ENCODE results near the gene SFXN2.

SFXN2 gene

GRCh38 chr10:102779680-102780526 lies 65.5 kb downstream of the SFXN2 start:
- peaks cover 83% of the 10 kb centered on the region for H3K4me1 ChIP-seq (ENCODE audit: control insufficient read depth, insufficient read depth, low read length)
- H3K4me3 ChIP-seq (ENCODE audit: low read length in 2 of 2) = no peak overlapping the region
- peak overlapping the region; percentile 93 for H3K27ac ChIP-seq (ENCODE audit: low read length)
- H3K27me3 ChIP-seq (ENCODE audit: control insufficient read depth in 1 of 2, insufficient read depth in 2 of 2, low read length in 2 of 2) = no peaks in the 10 kb centered on the region
- no peak overlapping the region for H3K9ac ChIP-seq (ENCODE audit: low read length in 2 of 2)
- no peaks in the 10 kb centered on the region for H3K9me3 ChIP-seq (ENCODE audit: control insufficient read depth in 2 of 2, low read length in 2 of 2)
- H3K36me3 ChIP-seq (ENCODE audit: control insufficient read depth in 2 of 2, insufficient read depth in 2 of 2, low read length in 2 of 2) = peaks cover 2 to 3% of the 10 kb centered on the region in 2 donors

- H3K27me3 ChIP-seq (ENCODE audit: control insufficient read depth in 1 of 2, insufficient read depth in 2 of 2, low read length in 2 of 2) = no peaks in the 10 kb centered on the region
- H3K27ac ChIP-seq (ENCODE audit: low read length) = peak overlapping the region; percentile 93
- peaks cover 2 to 3% of the 10 kb centered on the region in 2 donors for H3K36me3 ChIP-seq (ENCODE audit: control insufficient read depth in 2 of 2, insufficient read depth in 2 of 2, low read length in 2 of 2)
- peak overlapping the region; percentile 5 to 44 for H3K4me3 ChIP-seq (ENCODE audit: low read length in 2 of 2)
- no peaks in the 10 kb centered on the region for H3K9me3 ChIP-seq (ENCODE audit: control insufficient read depth in 2 of 2, low read length in 2 of 2)
- peaks cover 80% of the 10 kb centered on the region for H3K4me1 ChIP-seq (ENCODE audit: control insufficient read depth, insufficient read depth, low read length)
- H3K9ac ChIP-seq (ENCODE audit: low read length in 2 of 2) = no peak overlapping the region
Observed at GRCh38 chr10:102780527-102780808, 66.0 kb downstream of the SFXN2 start.

DNA sequence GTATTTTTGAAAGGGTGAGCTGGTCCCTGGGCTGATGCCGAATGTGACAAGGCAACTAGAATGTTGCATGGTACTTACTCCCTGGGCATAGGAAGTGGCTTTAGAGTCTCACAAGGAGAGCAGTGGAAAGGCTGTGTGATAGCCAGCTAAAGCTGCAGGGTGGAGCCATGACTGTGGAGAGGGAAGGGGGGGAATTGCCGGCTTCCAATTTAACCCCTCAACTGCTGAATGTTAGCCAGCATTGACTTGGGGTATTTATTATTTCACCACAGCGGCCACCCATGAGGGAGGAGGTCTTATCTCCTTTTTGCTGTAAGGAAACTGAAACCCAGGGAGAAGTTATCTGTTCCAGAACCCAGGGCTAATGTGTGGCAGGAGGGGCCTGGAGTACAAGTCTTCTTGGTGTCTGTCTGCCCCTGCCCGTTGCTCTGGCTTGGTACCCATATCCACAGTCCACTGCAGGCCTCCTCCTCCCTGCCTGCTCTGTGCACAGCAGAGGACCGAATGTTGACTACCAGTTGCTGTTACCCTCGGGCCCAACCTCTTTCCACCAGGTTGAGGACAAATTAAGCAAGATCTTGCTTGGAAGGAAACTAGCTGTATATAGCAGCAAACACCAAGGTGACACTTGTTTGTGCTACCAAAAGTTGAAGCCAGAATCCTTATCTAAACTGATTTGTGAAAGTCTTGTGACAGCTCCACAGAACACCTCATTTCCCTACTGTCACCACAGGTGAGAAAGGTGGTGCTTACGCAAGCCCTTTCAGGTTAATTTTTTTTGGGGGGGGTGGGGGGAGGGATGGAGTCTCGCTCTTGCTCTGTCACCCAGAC lies 66.9 kb downstream of the SFXN2 start:
- H3K4me1 ChIP-seq (ENCODE audit: control insufficient read depth, insufficient read depth, low read length) = peaks cover 78% of the 10 kb centered on the region
- H3K9me3 ChIP-seq (ENCODE audit: control insufficient read depth in 2 of 2, low read length in 2 of 2) = no peaks in the 10 kb centered on the region
- no peaks in the 10 kb centered on the region for H3K27me3 ChIP-seq (ENCODE audit: control insufficient read depth in 1 of 2, insufficient read depth in 2 of 2, low read length in 2 of 2)
- H3K27ac ChIP-seq (ENCODE audit: low read length) = peak overlapping the region; percentile 93
- peaks cover 2 to 3% of the 10 kb centered on the region in 2 donors for H3K36me3 ChIP-seq (ENCODE audit: control insufficient read depth in 2 of 2, insufficient read depth in 2 of 2, low read length in 2 of 2)
- H3K4me3 ChIP-seq (ENCODE audit: low read length in 2 of 2) = peak overlapping the region; percentile 5 to 44
- no peak overlapping the region for H3K9ac ChIP-seq (ENCODE audit: low read length in 2 of 2)

DNA sequence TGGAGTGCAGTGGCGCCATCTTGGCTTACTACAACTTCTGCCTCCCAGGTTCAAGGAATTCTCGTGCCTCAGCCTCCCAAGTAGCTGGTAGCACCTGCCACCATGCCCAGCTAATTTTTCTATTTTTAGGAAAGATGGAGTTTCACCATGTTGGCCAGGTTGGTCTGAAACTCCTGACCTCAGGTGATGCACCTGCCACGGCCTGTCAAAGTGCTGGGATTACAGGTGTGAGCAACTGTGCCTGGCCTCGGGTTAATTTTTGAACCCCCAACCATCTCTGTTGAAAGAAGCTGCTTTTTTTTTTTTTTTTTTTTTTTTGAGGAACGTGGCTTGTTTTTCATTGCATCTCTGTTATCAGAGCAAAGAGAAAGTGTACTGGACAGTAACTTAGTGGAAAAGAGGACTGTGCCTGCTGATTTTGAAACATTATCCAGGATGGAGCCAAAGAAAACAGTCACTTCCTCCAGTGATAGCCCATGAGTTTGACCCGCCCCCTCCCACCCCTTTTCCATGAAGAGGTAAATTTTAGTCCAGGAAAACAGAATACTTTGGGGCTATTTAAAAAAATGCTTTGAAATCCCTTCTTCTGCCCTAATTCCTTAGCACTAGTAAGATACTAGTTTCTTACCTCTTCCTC lies 67.6 kb downstream of the SFXN2 start:
- Histone ChIP-seq H3K27me3 (ENCODE audit: control insufficient read depth in 1 of 2, insufficient read depth in 2 of 2, low read length in 2 of 2) (no peaks in the 10 kb centered on the region), H3K27ac (ENCODE audit: low read length) (peak overlapping the region; percentile 93), H3K4me3 (ENCODE audit: low read length in 2 of 2) (peak overlapping the region in 1 of 2 donors; percentile 63), H3K9me3 (ENCODE audit: control insufficient read depth in 2 of 2, low read length in 2 of 2) (no peaks in the 10 kb centered on the region), H3K9ac (ENCODE audit: low read length in 2 of 2) (peak overlapping the region in 1 of 2 donors; percentile 25), H3K4me1 (ENCODE audit: control insufficient read depth, insufficient read depth, low read length) (peaks cover 77% of the 10 kb centered on the region), H3K36me3 (ENCODE audit: control insufficient read depth in 2 of 2, insufficient read depth in 2 of 2, low read length in 2 of 2) (peaks cover 2 to 3% of the 10 kb centered on the region in 2 donors)

DNA sequence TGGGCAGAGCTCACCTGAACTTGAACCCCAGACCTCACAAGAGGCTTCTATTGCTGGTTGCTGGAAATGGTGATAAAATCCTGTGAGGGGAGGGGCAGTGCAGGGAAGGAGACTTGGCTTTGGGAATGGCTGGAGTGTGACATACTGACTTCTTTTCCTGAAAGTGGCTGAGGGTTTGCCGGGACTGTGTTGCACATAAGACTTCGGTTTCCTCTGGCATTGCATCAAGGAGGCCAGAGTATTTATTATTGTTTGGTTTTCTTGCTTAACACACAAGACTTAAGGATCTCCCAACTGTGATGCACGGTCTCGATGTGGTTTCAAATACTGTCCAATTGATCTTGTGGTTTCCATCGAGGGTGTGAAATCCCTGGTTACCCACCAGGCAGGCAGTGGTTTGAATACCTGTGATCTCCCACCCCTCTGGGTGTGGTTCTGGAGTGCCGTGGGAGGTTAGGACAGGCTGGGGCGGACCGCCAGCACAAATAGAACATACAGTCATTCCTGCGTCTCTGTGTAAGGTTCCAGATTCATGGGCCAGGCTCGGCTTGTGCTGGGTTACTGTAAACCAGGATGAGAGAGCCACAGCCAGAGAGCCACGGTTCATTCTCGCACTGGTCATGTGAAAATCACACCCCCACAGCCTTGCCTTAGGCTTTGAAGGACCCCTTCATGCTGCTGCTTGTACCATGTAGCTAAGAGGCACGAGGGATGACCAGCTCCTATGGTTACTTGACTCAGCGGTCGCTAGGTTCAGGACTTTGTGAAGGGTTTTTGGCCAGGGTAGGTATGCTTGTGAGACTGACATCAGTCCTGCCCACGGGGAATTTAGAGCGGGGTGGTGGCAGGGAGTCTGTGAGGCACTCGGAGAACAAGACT lies 68.5 kb downstream of the SFXN2 start:
- Histone ChIP-seq H3K4me3 (ENCODE audit: low read length in 2 of 2) (peak overlapping the region; percentile 22 to 63), H3K36me3 (ENCODE audit: control insufficient read depth in 2 of 2, insufficient read depth in 2 of 2, low read length in 2 of 2) (peaks cover 2 to 3% of the 10 kb centered on the region in 2 donors), H3K27ac (ENCODE audit: low read length) (peak overlapping the region; percentile 93), H3K9me3 (ENCODE audit: control insufficient read depth in 2 of 2, low read length in 2 of 2) (no peaks in the 10 kb centered on the region), H3K9ac (ENCODE audit: low read length in 2 of 2) (peak overlapping the region; percentile 25 to 68), H3K4me1 (ENCODE audit: control insufficient read depth, insufficient read depth, low read length) (peaks cover 71% of the 10 kb centered on the region), H3K27me3 (ENCODE audit: control insufficient read depth in 1 of 2, insufficient read depth in 2 of 2, low read length in 2 of 2) (no peaks in the 10 kb centered on the region)

GRCh38 chr10:102783568-102783967 lies 69.1 kb downstream of the SFXN2 start:
- Histone ChIP-seq H3K9ac (ENCODE audit: low read length in 2 of 2) (peak overlapping the region; percentile 25 to 68), H3K36me3 (ENCODE audit: control insufficient read depth in 2 of 2, insufficient read depth in 2 of 2, low read length in 2 of 2) (peaks cover 2 to 3% of the 10 kb centered on the region in 2 donors), H3K9me3 (ENCODE audit: control insufficient read depth in 2 of 2, low read length in 2 of 2) (no peaks in the 10 kb centered on the region), H3K27ac (ENCODE audit: low read length) (peak overlapping the region; percentile 93), H3K4me3 (ENCODE audit: low read length in 2 of 2) (peak overlapping the region in 1 of 2 donors; percentile 63), H3K27me3 (ENCODE audit: control insufficient read depth in 1 of 2, insufficient read depth in 2 of 2, low read length in 2 of 2) (no peaks in the 10 kb centered on the region), H3K4me1 (ENCODE audit: control insufficient read depth, insufficient read depth, low read length) (peaks cover 64% of the 10 kb centered on the region)

- Histone ChIP-seq H3K9ac (ENCODE audit: low read length in 2 of 2) (peak overlapping the region in 1 of 2 donors; percentile 36), H3K27me3 (ENCODE audit: control insufficient read depth in 1 of 2, insufficient read depth in 2 of 2, low read length in 2 of 2) (no peaks in the 10 kb centered on the region), H3K36me3 (ENCODE audit: control insufficient read depth in 2 of 2, insufficient read depth in 2 of 2, low read length in 2 of 2) (peaks cover 0 to 2% of the 10 kb centered on the region in 2 donors), H3K27ac (ENCODE audit: low read length) (peak overlapping the region; percentile 60), H3K4me3 (ENCODE audit: low read length in 2 of 2) (peak overlapping the region in 1 of 2 donors; percentile 15), H3K9me3 (ENCODE audit: control insufficient read depth in 2 of 2, low read length in 2 of 2) (no peaks in the 10 kb centered on the region), H3K4me1 (ENCODE audit: control insufficient read depth, insufficient read depth, low read length) (peaks cover 51% of the 10 kb centered on the region)
Observed at GRCh38 chr10:102785818-102786217, 71.4 kb downstream of the SFXN2 start.

- H3K9me3 ChIP-seq (ENCODE audit: control insufficient read depth in 2 of 2, low read length in 2 of 2) = no peaks in the 10 kb centered on the region
- H3K9ac ChIP-seq (ENCODE audit: low read length in 2 of 2) = no peak overlapping the region
- no peak overlapping the region for H3K4me3 ChIP-seq (ENCODE audit: low read length in 2 of 2)
- H3K4me1 ChIP-seq (ENCODE audit: control insufficient read depth, insufficient read depth, low read length) = peaks cover 48% of the 10 kb centered on the region
- no peaks in the 10 kb centered on the region for H3K27me3 ChIP-seq (ENCODE audit: control insufficient read depth in 1 of 2, insufficient read depth in 2 of 2, low read length in 2 of 2)
- H3K36me3 ChIP-seq (ENCODE audit: control insufficient read depth in 2 of 2, insufficient read depth in 2 of 2, low read length in 2 of 2) = peaks cover 0 to 3% of the 10 kb centered on the region in 2 donors
- H3K27ac ChIP-seq (ENCODE audit: low read length) = peak overlapping the region; percentile 7
Observed at GRCh38 chr10:102791754-102792395, 77.4 kb downstream of the SFXN2 start.

Measured in stomach smooth muscle (tissue), 2 donors.